ENCODE measurements around the gene NDRG2. TPM values are rescaled to one million over a fixed set of nuclear protein-coding genes. Genes with fewer than 3 reads are reported as not detected.

Gene NDRG2
- total RNA-seq, 1 experiment from 2014 or later: 0.82 TPM

DNA sequence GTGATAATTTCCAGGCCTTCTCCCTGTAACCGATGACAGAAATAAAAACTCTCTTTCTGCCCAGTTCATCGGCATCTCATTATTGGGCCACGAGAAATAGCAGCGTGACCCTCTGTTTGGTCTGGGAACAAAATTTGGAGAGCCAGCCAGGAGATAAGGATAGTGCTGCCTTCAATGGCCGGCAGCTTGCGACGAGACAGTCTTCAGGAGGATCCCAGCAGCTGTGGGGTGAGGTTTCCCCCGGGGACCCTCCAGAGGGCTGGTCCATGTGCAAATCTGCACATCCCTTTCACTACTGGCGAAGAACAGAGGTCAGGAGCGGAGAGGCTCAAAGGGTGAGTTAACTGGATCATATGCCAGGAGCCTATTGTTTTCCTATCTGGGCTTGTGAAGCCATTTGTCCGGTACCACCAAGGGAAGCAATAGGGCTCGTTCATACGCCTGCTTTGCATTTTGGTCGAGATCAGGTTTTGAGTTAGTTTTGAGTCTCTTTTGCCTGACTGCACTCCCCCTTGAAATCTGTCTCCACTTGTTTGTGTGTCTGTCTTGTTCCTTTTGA lies 21.0 kb downstream of the NDRG2 start:
- DNase-seq (ENCODE audit: unreplicated experiment): no peak
- Mint-ChIP-seq H3K4me3 (ENCODE audit: unreplicated experiment) (no peak overlapping the region), H3K36me3 (ENCODE audit: insufficient read depth, unreplicated experiment) (no peaks in the 10 kb centered on the region), H3K27ac (ENCODE audit: low read depth, unreplicated experiment) (no peak overlapping the region), H3K4me1 (ENCODE audit: insufficient read depth, unreplicated experiment) (peaks cover 4% of the 10 kb centered on the region), H3K9me3 (ENCODE audit: unreplicated experiment) (no peaks in the 10 kb centered on the region), H3K27me3 (ENCODE audit: insufficient read depth, unreplicated experiment) (no peaks in the 10 kb centered on the region)
- POLR2A ChIA-PET: interaction anchor here (0.6 kb wide), 1 partner anchor 13 kb away, joined by 4 read pairs; no protein-coding TSS in a partner anchor
- intact Hi-C loops (cut with micrococcal nuclease): no loop called here
- CTCF ChIA-PET: interaction anchor here (0.7 to 13.0 kb wide), 11 partner anchors 9 to 307 kb away, joined by 3 to 213 read pairs (median 6); no protein-coding TSS in a partner anchor
- no TSS peak for BruUV-seq (replicated peaks)
- TF ChIP-seq, protein P1, sequence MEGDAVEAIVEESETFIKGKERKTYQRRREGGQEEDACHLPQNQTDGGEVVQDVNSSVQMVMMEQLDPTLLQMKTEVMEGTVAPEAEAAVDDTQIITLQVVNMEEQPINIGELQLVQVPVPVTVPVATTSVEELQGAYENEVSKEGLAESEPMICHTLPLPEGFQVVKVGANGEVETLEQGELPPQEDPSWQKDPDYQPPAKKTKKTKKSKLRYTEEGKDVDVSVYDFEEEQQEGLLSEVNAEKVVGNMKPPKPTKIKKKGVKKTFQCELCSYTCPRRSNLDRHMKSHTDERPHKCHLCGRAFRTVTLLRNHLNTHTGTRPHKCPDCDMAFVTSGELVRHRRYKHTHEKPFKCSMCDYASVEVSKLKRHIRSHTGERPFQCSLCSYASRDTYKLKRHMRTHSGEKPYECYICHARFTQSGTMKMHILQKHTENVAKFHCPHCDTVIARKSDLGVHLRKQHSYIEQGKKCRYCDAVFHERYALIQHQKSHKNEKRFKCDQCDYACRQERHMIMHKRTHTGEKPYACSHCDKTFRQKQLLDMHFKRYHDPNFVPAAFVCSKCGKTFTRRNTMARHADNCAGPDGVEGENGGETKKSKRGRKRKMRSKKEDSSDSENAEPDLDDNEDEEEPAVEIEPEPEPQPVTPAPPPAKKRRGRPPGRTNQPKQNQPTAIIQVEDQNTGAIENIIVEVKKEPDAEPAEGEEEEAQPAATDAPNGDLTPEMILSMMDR (IDR thresholded peaks at IDR 0.05; ENCODE audit: unreplicated experiment): no peak

DNA sequence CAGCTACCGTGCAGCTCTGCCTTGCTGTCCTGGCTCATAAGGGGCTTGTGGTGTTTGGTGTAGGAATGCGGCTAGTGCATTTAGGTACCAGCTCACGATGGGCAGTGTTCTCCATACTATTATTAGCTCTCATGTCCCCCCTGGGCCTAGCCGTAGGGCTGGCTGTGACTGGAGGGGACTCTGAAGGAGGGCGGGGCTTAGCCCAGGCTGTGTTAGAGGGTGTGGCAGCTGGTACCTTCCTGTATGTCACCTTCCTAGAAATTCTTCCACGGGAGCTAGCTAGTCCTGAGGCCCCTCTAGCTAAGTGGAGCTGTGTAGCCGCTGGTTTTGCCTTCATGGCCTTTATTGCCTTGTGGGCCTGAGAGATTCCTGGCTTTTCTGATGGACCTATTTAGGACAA lies 23.6 kb downstream of the NDRG2 start:
- CTCF ChIA-PET: interaction anchor here (1.2 to 13.0 kb wide), 7 partner anchors 14 to 103 kb away, joined by 3 to 213 read pairs (median 8); no protein-coding TSS in a partner anchor
- BruUV-seq (replicated peaks): no TSS peak
- no peaks in the 10 kb centered on the region for H3K9me3 Mint-ChIP-seq (ENCODE audit: unreplicated experiment)
- TF ChIP-seq, protein P1 (IDR thresholded peaks at IDR 0.05; ENCODE audit: unreplicated experiment): no peak
- peaks cover 22% of the 10 kb centered on the region for H3K36me3 Mint-ChIP-seq (ENCODE audit: insufficient read depth, unreplicated experiment)
- no peaks in the 10 kb centered on the region for H3K27me3 Mint-ChIP-seq (ENCODE audit: insufficient read depth, unreplicated experiment)
- POLR2A ChIA-PET: interaction anchor here (0.7 to 1.1 kb wide), 2 partner anchors 12 to 71 kb away, joined by 3 read pairs; no protein-coding TSS in a partner anchor
- H3K4me3 Mint-ChIP-seq (ENCODE audit: unreplicated experiment): no peak overlapping the region
- intact Hi-C loops (cut with micrococcal nuclease): no loop called here
- no peak for DNase-seq (ENCODE audit: unreplicated experiment)
- H3K27ac Mint-ChIP-seq (ENCODE audit: low read depth, unreplicated experiment): no peak overlapping the region
- H3K4me1 Mint-ChIP-seq (ENCODE audit: insufficient read depth, unreplicated experiment): peaks cover 18% of the 10 kb centered on the region

GRCh38 chr14:20999591-20999990 lies 25.3 kb downstream of the NDRG2 start:
- H3K9me3 Mint-ChIP-seq (ENCODE audit: unreplicated experiment): no peaks in the 10 kb centered on the region
- intact Hi-C loops (cut with micrococcal nuclease): no loop called here
- TF ChIP-seq, protein P1 (IDR thresholded peaks at IDR 0.05; ENCODE audit: unreplicated experiment): no peak
- ChIA-PET POLR2A (interaction anchor here (0.5 to 3.2 kb wide), 3 partner anchors 9 to 310 kb away, joined by 3 to 28 read pairs (median 8); partner anchors contain the start of gene METTL17), CTCF (interaction anchor here (0.5 to 13.0 kb wide), 9 partner anchors 11 to 308 kb away, joined by 3 to 213 read pairs (median 5); partner anchors contain the start of gene TPPP2)
- no peak overlapping the region for H3K27ac Mint-ChIP-seq (ENCODE audit: low read depth, unreplicated experiment)
- no TSS peak for BruUV-seq (replicated peaks)
- peaks cover 38% of the 10 kb centered on the region for H3K36me3 Mint-ChIP-seq (ENCODE audit: insufficient read depth, unreplicated experiment)
- peaks cover 18% of the 10 kb centered on the region for H3K4me1 Mint-ChIP-seq (ENCODE audit: insufficient read depth, unreplicated experiment)
- H3K27me3 Mint-ChIP-seq (ENCODE audit: insufficient read depth, unreplicated experiment): no peaks in the 10 kb centered on the region
- no peak for DNase-seq (ENCODE audit: unreplicated experiment)
- no peak overlapping the region for H3K4me3 Mint-ChIP-seq (ENCODE audit: unreplicated experiment)

DNA sequence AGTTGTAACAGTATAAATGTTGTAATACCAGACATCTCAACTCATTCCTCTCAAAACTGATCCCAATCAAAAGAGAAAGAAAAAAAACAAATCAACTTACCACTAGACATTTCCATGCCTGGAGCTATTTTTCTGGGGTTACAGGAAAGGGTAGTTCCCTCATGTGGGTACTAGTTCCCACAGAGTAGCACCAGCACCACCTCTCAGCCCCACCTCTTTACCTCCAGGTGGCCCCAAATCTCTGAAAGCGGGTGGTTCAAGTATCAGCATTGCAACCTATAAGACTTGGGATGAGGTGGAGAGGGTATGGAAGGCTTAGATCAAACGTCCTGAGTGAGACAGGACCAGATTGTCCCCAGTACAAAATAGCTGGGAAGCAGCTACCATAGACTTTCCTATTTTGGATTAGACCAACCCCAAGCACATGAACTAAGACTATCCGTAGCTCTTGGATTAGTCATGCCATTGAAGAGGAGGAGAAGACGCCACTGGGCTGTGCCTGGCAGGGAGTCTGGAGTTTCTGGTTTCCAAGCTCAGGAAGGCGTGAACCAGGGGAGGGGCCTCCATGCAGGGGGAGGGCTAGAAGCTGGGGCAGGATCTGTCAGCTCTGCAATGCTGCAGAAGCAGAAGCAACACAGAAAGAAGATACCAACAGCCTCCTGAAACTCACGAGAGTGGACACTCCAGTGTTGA lies 26.0 kb downstream of the NDRG2 start, which contains the start of gene SLC39A2:
SLC39A2 (plus strand) TSS at position 620 of the 693 bp plus-strand sequence. CDS start 154 bp downstream, outside the sequence.
- peak within 1 kb of the TSS; percentile 73 for H3K27ac Mint-ChIP-seq (ENCODE audit: low read depth, unreplicated experiment)
- H3K4me3 Mint-ChIP-seq (ENCODE audit: unreplicated experiment): peak within 1 kb of the TSS; percentile 8
- intact Hi-C loops (cut with micrococcal nuclease): no loop called here
- peak; percentile 83 for DNase-seq (ENCODE audit: unreplicated experiment)
- H3K4me1 Mint-ChIP-seq (ENCODE audit: insufficient read depth, unreplicated experiment): peaks cover 18% of the 10 kb centered on the region
- ChIA-PET CTCF (interaction anchor here (0.5 to 13.0 kb wide), 19 partner anchors 10 to 695 kb away, joined by 3 to 213 read pairs (median 5); partner anchors contain the start of gene TPPP2), POLR2A (interaction anchor here (0.7 to 3.2 kb wide), 5 partner anchors 8 to 140 kb away, joined by 3 to 28 read pairs (median 5); partner anchors contain the start of gene METTL17)
- no TSS peak for BruUV-seq (replicated peaks)
- TF ChIP-seq, protein P1 (IDR thresholded peaks at IDR 0.05; ENCODE audit: unreplicated experiment): no peak
- no peaks in the 10 kb centered on the region for H3K9me3 Mint-ChIP-seq (ENCODE audit: unreplicated experiment)
- H3K36me3 Mint-ChIP-seq (ENCODE audit: insufficient read depth, unreplicated experiment): peaks cover 46% of the 10 kb centered on the region
- no peaks in the 10 kb centered on the region for H3K27me3 Mint-ChIP-seq (ENCODE audit: insufficient read depth, unreplicated experiment)

Measured in MCF 10A (cell line).